Measurements from ENCODE around the gene SMPDL3A.

- TF ChIP-seq POLR2AphosphoS5 (IDR thresholded peaks at IDR 0.05; ENCODE audit: borderline replicate concordance, low read depth, low read length) (no peak), EZH2 (IDR thresholded peaks at IDR 0.05) (no peak), FOXP2 (optimal IDR thresholded peaks at IDR 0.05; ENCODE audit: control extremely low read depth, extremely low read length, insufficient read depth) (no peak)
These were observed 50.4 kb downstream of the SMPDL3A start for GRCh38 chr6:122839472-122839871.

Data from SK-N-MC (cell line).